GM12801 (cell line): ENCODE data around the gene ADAM12.

ENCODE experiments used
- CTCF ChIP-seq: IDR thresholded peaks from one replicate; pipeline ENCODE4 v1.5.1; 2011; ENCODE audit warnings: control low read depth; ENCODE audit not compliant: insufficient read length; ENCODE audit errors: extremely low read depth

The ADAM12 gene

GRCh38 chr10:126143117-126143516 lies 245.2 kb downstream of the ADAM12 start:
- no peak for TF ChIP-seq CTCF

- TF ChIP-seq CTCF, result no peak
Measured at GRCh38 chr10:126140746-126141273, 247.5 kb downstream of the ADAM12 start.

- no peak for TF ChIP-seq CTCF
Measured at GRCh38 chr10:126137562-126138221, 250.6 kb downstream of the ADAM12 start.

GRCh38 chr10:126135941-126136595 lies 252.2 kb downstream of the ADAM12 start:
- TF ChIP-seq CTCF, result no peak

GRCh38 chr10:126135177-126135576 lies 253.1 kb downstream of the ADAM12 start:
- no peak for TF ChIP-seq CTCF

GRCh38 chr10:126133906-126134656 lies 254.2 kb downstream of the ADAM12 start:
- TF ChIP-seq CTCF, result no peak

- TF ChIP-seq CTCF, result no peak
Measured at GRCh38 chr10:126133082-126133620, 255.1 kb downstream of the ADAM12 start.
